ENCODE data around the gene TOM1L1.

- TF ChIP-seq ZNF670 (tag by site-specific recombination; IDR thresholded peaks at IDR 0.05; ENCODE audit: low read depth), result no peak
- TF ChIP-seq ZBTB10 (tag by site-specific recombination; IDR thresholded peaks at IDR 0.05), result no peak
- no peak for TF ChIP-seq ZNF776 (tag by site-specific recombination; IDR thresholded peaks at IDR 0.05; ENCODE audit: borderline replicate concordance)
- no peak for TF ChIP-seq CTCF (tag by site-specific recombination; IDR thresholded peaks at IDR 0.05)
- TF ChIP-seq ZNF138 (tag by site-specific recombination; IDR thresholded peaks at IDR 0.05; ENCODE audit: borderline replicate concordance), result no peak
Observed at GRCh38 chr17:54935471-54935870, 34.8 kb downstream of the TOM1L1 start.
